Gastrocnemius medialis (tissue), 4 donors: ENCODE measurements around the gene ZNF280D.

ENCODE experiments used
- POLR2A ChIP-seq, 2 donors: fragments of 450-650 bp; IDR thresholded peaks; one replicate each; pipeline ENCODE4 v1.6.1; 2017; ENCODE audit warnings: antibody characterized with exemption in 2 of 2, mild to moderate bottlenecking in 2 of 2, moderate library complexity in 2 of 2
- TF ChIP-seq, protein P1 (sequence below), 5 experiments: fragments of 450-650 bp in 3 of 5; fragments of 200-600 bp in 2 of 5; sonication (generic) in 2 of 5; IDR thresholded peaks in 4 of 5; conservative IDR thresholded peaks in 1 of 5; 1 replicate in 4 of 5; 2 replicates in 1 of 5; pipeline ENCODE4 v1.5.1; 2016 to 2019; ENCODE audit warnings: antibody characterized with exemption in 5 of 5, mild to moderate bottlenecking in 3 of 5, moderate library complexity in 3 of 5

DNA sequence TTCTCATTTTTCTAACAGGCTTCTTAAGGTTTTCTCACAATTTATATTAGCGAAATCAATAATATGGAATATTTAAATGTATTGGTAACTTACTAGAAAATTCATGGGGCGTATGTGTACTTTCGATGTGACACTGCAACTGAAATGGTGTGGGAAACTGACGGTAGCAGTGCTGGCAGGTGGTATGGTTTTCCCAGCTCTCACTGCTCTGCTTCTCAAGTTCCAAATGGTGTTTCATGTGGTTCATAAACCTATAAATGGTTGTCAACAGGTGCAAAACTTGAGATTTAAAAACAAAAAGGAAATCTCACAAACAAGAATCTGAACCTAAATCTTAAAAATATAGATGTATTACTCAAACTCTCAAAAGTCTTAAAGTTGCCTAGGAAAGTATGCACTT lies 54.7 kb downstream of the ZNF280D start:
- TF ChIP-seq, protein P1, sequence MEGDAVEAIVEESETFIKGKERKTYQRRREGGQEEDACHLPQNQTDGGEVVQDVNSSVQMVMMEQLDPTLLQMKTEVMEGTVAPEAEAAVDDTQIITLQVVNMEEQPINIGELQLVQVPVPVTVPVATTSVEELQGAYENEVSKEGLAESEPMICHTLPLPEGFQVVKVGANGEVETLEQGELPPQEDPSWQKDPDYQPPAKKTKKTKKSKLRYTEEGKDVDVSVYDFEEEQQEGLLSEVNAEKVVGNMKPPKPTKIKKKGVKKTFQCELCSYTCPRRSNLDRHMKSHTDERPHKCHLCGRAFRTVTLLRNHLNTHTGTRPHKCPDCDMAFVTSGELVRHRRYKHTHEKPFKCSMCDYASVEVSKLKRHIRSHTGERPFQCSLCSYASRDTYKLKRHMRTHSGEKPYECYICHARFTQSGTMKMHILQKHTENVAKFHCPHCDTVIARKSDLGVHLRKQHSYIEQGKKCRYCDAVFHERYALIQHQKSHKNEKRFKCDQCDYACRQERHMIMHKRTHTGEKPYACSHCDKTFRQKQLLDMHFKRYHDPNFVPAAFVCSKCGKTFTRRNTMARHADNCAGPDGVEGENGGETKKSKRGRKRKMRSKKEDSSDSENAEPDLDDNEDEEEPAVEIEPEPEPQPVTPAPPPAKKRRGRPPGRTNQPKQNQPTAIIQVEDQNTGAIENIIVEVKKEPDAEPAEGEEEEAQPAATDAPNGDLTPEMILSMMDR (IDR thresholded peaks at IDR 0.05 in 4 of 5, conservative IDR thresholded peaks at IDR 0.05 in 1 of 5): no peak
- no peak for TF ChIP-seq POLR2A (IDR thresholded peaks at IDR 0.05)
